Loucy (cell line): ENCODE results near the gene BTBD16.

Experiments used
- H2AFZ ChIP-seq: fragments of 200-600 bp; sonication (generic); 2 replicates; pipeline ENCODE4 v1.6.0; 2016; ENCODE audit warnings: antibody characterized with exemption, mild to moderate bottlenecking, low read length, moderate library complexity
- H3F3A ChIP-seq: fragments of 200-600 bp; 2 replicates; pipeline ENCODE4 v1.6.0; 2016; ENCODE audit warnings: antibody characterized with exemption, low read depth, mild to moderate bottlenecking
- H3K27me3 ChIP-seq: fragments of 200-600 bp; sonication (generic); 2 replicates; pipeline ENCODE4 v1.6.1; 2014; ENCODE audit warnings: low read length, mild to moderate bottlenecking; ENCODE audit not compliant: insufficient read depth, poor library complexity, severe bottlenecking
- H3K36me3 ChIP-seq: fragments of 200-600 bp; sonication (generic); 2 replicates; pipeline ENCODE4 v1.6.1; 2016; ENCODE audit warnings: low read length; ENCODE audit not compliant: insufficient read depth
- H3K4me1 ChIP-seq: fragments of 200-600 bp; sonication (generic); 2 replicates; pipeline ENCODE4 v1.5.1; 2014; ENCODE audit warnings: low read length, mild to moderate bottlenecking; ENCODE audit not compliant: insufficient read depth, poor library complexity, severe bottlenecking
- H3K4me2 ChIP-seq: fragments of 200-600 bp; sonication (generic); 2 replicates; pipeline ENCODE4 v1.6.0; 2014; ENCODE audit warnings: antibody characterized with exemption, low read length, low read depth, mild to moderate bottlenecking; ENCODE audit not compliant: poor library complexity, severe bottlenecking
- H3K4me3 ChIP-seq: fragments of 200-600 bp; sonication (generic); 2 replicates; pipeline ENCODE4 v1.5.1; 2014; ENCODE audit warnings: low read length, mild to moderate bottlenecking, mixed read lengths; ENCODE audit not compliant: poor library complexity, severe bottlenecking
- H3K79me2 ChIP-seq: fragments of 200-600 bp; sonication (generic); 2 replicates; pipeline ENCODE4 v1.6.1; 2014; ENCODE audit warnings: low read length; ENCODE audit not compliant: insufficient read depth
- H3K9ac ChIP-seq: fragments of 200-600 bp; sonication (generic); 2 replicates; pipeline ENCODE4 v1.6.0; 2014; ENCODE audit warnings: mild to moderate bottlenecking, low read depth, low read length, moderate library complexity; ENCODE audit not compliant: poor library complexity, severe bottlenecking
- H3K9me2 ChIP-seq: fragments of 200-600 bp; sonication (generic); replicated peaks from 2 replicates; pipeline ENCODE4 v1.6.1; 2016; ENCODE audit warnings: low read depth, low read length, mixed read lengths
- H3K9me3 ChIP-seq: fragments of 200-600 bp; sonication (generic); 2 replicates; pipeline ENCODE4 v1.6.1; 2014; ENCODE audit warnings: mild to moderate bottlenecking, antibody characterized with exemption, low read length, low read depth; ENCODE audit not compliant: insufficient read depth
- H4K20me1 ChIP-seq: fragments of 200-600 bp; sonication (generic); 2 replicates; pipeline ENCODE4 v1.6.0; 2014; ENCODE audit warnings: antibody characterized with exemption, low read length, mild to moderate bottlenecking; ENCODE audit not compliant: insufficient read depth, poor library complexity, severe bottlenecking
- CTCF ChIP-seq: fragments of 200-600 bp; sonication (generic); conservative IDR thresholded peaks from 2 replicates; pipeline ENCODE4 v1.5.1; 2014; ENCODE audit warnings: mild to moderate bottlenecking, antibody characterized with exemption, low read length
- EZH2phosphoT487 ChIP-seq: fragments of 200-600 bp; IDR thresholded peaks from 2 replicates; pipeline ENCODE4 v1.6.1; 2018; ENCODE audit warnings: antibody characterized with exemption, mild to moderate bottlenecking, moderate library complexity, borderline replicate concordance

BTBD16 gene

GRCh38 chr10:122304054-122304579 is 33.0 kb downstream of the BTBD16 start:
- Histone ChIP-seq H3K36me3 (no peaks in the 10 kb centered on the region), H3K79me2 (no peaks in the 10 kb centered on the region), H3F3A (no peaks in the 10 kb centered on the region), H2AFZ (no peak overlapping the region), H3K9ac (no peak overlapping the region), H4K20me1 (no peaks in the 10 kb centered on the region), H3K4me1 (no peaks in the 10 kb centered on the region), H3K9me2 (no peaks in the 10 kb centered on the region), H3K27me3 (no peaks in the 10 kb centered on the region), H3K4me3 (no peak overlapping the region), H3K4me2 (no peak overlapping the region), H3K9me3 (no peaks in the 10 kb centered on the region; the same call in 1 of the 2 replicates)
- no peak for TF ChIP-seq CTCF
- TF ChIP-seq EZH2phosphoT487 = no peak

- no peaks in the 10 kb centered on the region; the same call in 1 of the 2 replicates for H3K9me3 ChIP-seq
- H3F3A ChIP-seq = no peaks in the 10 kb centered on the region
- H3K9ac ChIP-seq = no peak overlapping the region
- no peaks in the 10 kb centered on the region for H3K9me2 ChIP-seq
- H4K20me1 ChIP-seq = no peaks in the 10 kb centered on the region
- H3K79me2 ChIP-seq = no peaks in the 10 kb centered on the region
- no peaks in the 10 kb centered on the region for H3K27me3 ChIP-seq
- no peaks in the 10 kb centered on the region for H3K36me3 ChIP-seq
- H3K4me3 ChIP-seq = no peak overlapping the region
- no peak overlapping the region for H2AFZ ChIP-seq
- no peak overlapping the region for H3K4me2 ChIP-seq
- no peak for TF ChIP-seq CTCF
- H3K4me1 ChIP-seq = no peaks in the 10 kb centered on the region
Observed at GRCh38 chr10:122306282-122306681, 35.2 kb downstream of the BTBD16 start.

DNA sequence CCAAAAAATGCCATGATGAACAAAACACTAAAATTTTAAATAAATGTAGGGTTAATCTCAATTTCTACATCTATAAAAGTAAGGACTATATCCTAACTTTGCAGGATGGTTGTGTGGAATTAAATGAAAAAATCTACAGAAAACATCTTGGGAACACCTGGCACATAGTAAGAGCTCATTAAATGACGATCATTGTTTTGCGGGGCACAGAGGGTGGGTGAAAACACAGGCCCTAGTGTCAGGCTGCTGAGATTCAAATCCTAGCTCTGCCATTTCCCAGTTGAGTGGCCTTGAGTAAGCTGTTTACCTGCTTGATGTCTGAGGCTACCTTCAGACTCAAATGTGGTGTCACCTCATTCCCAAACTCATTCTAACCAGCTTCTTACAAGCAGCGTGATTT is 35.6 kb downstream of the BTBD16 start:
- Histone ChIP-seq H2AFZ (no peak overlapping the region), H3K4me3 (no peak overlapping the region), H3K4me2 (no peak overlapping the region), H3K36me3 (no peaks in the 10 kb centered on the region), H3K9ac (no peak overlapping the region), H3K9me3 (no peaks in the 10 kb centered on the region; the same call in 1 of the 2 replicates), H3K4me1 (no peaks in the 10 kb centered on the region), H3K9me2 (no peaks in the 10 kb centered on the region), H3F3A (no peaks in the 10 kb centered on the region), H3K27me3 (no peaks in the 10 kb centered on the region), H4K20me1 (no peaks in the 10 kb centered on the region), H3K79me2 (no peaks in the 10 kb centered on the region)
- TF ChIP-seq EZH2phosphoT487 = no peak
- TF ChIP-seq CTCF = no peak
